AG04449 (cell line): ENCODE data around the gene LINGO3.

Source experiments
- CTCF ChIA-PET: fragments of 350-600 bp; formaldehyde crosslinking; extraction: SDS; loops from one replicate; lab custom pipeline; 2021; ENCODE audit warnings: antibody characterized with exemption; lab: Yijun Ruan, JAX
- POLR2A ChIA-PET: fragments of 400-600, 350-600 bp; formaldehyde crosslinking; extraction: SDS; loops from one replicate; lab custom pipeline; 2020; ENCODE audit warnings: antibody characterized with exemption, inconsistent platforms; lab: Yijun Ruan, JAX
- DNase-seq: peaks from one replicate; pipeline ENCODE4 v3.0.0-alpha.2; 2010; ENCODE audit warnings: low read depth, low spot score
- H3K4me3 ChIP-seq: 2 replicates; pipeline ENCODE4 v1.5.1; 2011; ENCODE audit warnings: low read depth, mild to moderate bottlenecking, control low read depth, low read length
- TF ChIP-seq, protein P1 (sequence below): IDR thresholded peaks from one replicate; pipeline ENCODE4 v1.5.1; 2011; ENCODE audit warnings: mild to moderate bottlenecking, moderate library complexity, low read length, control low read depth, inconsistent platforms; ENCODE audit not compliant: insufficient read depth; ENCODE audit errors: missing control alignments

The LINGO3 gene

DNA sequence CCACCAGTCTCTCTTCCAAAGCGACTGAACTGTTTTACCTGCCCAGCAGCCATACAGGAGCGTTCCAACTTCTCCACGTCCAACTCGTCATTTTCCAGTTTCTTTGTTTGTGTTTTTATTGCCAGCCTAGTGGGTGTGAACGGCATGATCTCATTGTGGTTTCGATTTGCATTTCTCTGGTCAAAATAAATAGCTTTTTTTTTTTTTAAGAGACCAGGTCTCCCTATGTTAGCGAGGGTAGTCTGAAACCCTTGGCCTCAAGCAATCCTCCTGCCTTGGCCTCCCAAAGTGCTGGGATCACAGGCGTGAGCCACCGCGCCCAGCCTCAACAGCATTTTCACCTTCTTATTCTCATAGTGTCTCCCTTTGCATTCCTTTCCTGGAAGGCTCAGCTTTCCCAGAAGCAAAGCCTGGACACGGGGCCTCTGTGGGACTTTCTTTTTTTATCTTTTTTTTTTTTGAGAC is 47.6 kb downstream of the LINGO3 start:
- CTCF ChIA-PET: interaction anchor here (1.0 to 4.8 kb wide), 8 partner anchors 9 to 104 kb away, joined by 3 to 24 read pairs (median 4); partner anchors contain the start of gene PLEKHJ1
- no peak for DNase-seq

DNA sequence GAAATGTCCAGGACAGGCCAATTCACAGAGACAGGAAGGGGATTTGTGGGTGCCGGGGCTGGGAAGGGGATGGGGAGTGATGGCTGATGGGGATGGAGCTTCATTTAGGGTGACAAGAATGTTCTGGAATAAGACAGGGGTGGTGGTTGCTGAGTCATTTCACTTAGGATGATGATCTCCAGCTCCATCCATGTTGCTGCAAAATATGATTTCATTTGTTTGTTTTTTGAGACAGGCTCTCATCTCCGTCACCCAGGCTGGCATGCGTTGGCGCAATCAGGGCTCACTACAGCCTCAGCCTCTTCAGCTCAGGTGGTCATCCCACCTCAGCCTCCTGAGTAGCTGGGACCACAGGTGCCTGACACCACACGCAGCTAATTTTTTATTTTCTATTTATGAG is 48.6 kb downstream of the LINGO3 start:
- POLR2A ChIA-PET: no interaction called here
- H3K4me3 ChIP-seq: no peak overlapping the region

More for the DNA sequence above, 47.6 kb downstream of the LINGO3 start:
- POLR2A ChIA-PET: no interaction called here
- H3K4me3 ChIP-seq: no peak overlapping the region
- TF ChIP-seq, protein P1, sequence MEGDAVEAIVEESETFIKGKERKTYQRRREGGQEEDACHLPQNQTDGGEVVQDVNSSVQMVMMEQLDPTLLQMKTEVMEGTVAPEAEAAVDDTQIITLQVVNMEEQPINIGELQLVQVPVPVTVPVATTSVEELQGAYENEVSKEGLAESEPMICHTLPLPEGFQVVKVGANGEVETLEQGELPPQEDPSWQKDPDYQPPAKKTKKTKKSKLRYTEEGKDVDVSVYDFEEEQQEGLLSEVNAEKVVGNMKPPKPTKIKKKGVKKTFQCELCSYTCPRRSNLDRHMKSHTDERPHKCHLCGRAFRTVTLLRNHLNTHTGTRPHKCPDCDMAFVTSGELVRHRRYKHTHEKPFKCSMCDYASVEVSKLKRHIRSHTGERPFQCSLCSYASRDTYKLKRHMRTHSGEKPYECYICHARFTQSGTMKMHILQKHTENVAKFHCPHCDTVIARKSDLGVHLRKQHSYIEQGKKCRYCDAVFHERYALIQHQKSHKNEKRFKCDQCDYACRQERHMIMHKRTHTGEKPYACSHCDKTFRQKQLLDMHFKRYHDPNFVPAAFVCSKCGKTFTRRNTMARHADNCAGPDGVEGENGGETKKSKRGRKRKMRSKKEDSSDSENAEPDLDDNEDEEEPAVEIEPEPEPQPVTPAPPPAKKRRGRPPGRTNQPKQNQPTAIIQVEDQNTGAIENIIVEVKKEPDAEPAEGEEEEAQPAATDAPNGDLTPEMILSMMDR: no peak

More for the DNA sequence above, 48.6 kb downstream of the LINGO3 start:
- TF ChIP-seq, protein P1: no peak
- DNase-seq: no peak
- CTCF ChIA-PET: interaction anchor here (1.1 to 4.8 kb wide), 6 partner anchors 8 to 104 kb away, joined by 3 to 24 read pairs (median 5); partner anchors contain the start of gene PLEKHJ1
